ENCODE data around the gene GFOD1.

DNA sequence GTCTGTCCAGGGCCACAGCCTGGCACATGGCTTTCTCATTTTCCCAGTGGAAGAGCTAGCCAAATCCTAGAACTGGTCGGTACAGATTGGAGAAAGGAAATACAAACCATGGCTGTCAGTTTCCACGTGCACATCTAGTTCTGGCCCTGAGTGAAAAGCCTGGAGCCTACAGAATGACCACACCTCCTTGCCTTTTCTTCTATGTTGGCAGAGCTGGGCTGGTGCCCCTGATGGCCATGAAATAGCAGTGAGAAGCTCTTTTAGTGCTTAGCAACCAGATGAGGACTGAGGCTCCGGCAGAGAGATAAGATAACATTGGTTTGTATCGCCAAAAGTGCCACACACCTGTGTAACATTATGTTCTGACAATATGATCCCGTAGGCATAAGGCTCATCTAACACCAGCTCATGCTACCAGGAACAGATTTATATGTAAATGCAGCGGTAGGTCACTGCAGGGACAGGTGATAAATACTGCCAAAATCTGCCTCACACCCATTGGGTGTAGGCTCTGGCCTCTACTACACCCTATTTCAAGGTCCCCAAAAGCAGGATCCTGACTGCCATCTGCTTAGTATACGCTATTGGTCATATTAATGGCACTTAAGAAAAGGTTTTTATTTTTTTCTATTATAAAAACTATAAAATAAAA, 119.2 kb downstream of the GFOD1 start:
- TF ChIP-seq, protein P1, sequence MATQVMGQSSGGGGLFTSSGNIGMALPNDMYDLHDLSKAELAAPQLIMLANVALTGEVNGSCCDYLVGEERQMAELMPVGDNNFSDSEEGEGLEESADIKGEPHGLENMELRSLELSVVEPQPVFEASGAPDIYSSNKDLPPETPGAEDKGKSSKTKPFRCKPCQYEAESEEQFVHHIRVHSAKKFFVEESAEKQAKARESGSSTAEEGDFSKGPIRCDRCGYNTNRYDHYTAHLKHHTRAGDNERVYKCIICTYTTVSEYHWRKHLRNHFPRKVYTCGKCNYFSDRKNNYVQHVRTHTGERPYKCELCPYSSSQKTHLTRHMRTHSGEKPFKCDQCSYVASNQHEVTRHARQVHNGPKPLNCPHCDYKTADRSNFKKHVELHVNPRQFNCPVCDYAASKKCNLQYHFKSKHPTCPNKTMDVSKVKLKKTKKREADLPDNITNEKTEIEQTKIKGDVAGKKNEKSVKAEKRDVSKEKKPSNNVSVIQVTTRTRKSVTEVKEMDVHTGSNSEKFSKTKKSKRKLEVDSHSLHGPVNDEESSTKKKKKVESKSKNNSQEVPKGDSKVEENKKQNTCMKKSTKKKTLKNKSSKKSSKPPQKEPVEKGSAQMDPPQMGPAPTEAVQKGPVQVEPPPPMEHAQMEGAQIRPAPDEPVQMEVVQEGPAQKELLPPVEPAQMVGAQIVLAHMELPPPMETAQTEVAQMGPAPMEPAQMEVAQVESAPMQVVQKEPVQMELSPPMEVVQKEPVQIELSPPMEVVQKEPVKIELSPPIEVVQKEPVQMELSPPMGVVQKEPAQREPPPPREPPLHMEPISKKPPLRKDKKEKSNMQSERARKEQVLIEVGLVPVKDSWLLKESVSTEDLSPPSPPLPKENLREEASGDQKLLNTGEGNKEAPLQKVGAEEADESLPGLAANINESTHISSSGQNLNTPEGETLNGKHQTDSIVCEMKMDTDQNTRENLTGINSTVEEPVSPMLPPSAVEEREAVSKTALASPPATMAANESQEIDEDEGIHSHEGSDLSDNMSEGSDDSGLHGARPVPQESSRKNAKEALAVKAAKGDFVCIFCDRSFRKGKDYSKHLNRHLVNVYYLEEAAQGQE (IDR thresholded peaks at IDR 0.05; ENCODE audit: insufficient read depth in 1 of 2, low read depth in 2 of 2, low read length in 1 of 2): no peak
- TF ChIP-seq, protein P2, sequence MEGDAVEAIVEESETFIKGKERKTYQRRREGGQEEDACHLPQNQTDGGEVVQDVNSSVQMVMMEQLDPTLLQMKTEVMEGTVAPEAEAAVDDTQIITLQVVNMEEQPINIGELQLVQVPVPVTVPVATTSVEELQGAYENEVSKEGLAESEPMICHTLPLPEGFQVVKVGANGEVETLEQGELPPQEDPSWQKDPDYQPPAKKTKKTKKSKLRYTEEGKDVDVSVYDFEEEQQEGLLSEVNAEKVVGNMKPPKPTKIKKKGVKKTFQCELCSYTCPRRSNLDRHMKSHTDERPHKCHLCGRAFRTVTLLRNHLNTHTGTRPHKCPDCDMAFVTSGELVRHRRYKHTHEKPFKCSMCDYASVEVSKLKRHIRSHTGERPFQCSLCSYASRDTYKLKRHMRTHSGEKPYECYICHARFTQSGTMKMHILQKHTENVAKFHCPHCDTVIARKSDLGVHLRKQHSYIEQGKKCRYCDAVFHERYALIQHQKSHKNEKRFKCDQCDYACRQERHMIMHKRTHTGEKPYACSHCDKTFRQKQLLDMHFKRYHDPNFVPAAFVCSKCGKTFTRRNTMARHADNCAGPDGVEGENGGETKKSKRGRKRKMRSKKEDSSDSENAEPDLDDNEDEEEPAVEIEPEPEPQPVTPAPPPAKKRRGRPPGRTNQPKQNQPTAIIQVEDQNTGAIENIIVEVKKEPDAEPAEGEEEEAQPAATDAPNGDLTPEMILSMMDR (IDR thresholded peaks at IDR 0.05): no peak
- no peak for TF ChIP-seq POLR2AphosphoS5 (IDR thresholded peaks at IDR 0.05; ENCODE audit: low read depth, low read length)

Measured in Panc1 (cell line).